Measurements from ENCODE around the gene HBP1. TPM values are rescaled to one million over a fixed set of nuclear protein-coding genes. Genes with fewer than 3 reads are reported as not detected.
A peak's percentile ranks its signal among the peaks of the same experiment; 100 is the strongest.

Gene HBP1
- total and polyA plus RNA-seq, 2 of the 13 experiments (the other 11 are each of a cell fraction or from before 2014, with no cell fraction given), result 22.9 to 44.1 TPM

DNA sequence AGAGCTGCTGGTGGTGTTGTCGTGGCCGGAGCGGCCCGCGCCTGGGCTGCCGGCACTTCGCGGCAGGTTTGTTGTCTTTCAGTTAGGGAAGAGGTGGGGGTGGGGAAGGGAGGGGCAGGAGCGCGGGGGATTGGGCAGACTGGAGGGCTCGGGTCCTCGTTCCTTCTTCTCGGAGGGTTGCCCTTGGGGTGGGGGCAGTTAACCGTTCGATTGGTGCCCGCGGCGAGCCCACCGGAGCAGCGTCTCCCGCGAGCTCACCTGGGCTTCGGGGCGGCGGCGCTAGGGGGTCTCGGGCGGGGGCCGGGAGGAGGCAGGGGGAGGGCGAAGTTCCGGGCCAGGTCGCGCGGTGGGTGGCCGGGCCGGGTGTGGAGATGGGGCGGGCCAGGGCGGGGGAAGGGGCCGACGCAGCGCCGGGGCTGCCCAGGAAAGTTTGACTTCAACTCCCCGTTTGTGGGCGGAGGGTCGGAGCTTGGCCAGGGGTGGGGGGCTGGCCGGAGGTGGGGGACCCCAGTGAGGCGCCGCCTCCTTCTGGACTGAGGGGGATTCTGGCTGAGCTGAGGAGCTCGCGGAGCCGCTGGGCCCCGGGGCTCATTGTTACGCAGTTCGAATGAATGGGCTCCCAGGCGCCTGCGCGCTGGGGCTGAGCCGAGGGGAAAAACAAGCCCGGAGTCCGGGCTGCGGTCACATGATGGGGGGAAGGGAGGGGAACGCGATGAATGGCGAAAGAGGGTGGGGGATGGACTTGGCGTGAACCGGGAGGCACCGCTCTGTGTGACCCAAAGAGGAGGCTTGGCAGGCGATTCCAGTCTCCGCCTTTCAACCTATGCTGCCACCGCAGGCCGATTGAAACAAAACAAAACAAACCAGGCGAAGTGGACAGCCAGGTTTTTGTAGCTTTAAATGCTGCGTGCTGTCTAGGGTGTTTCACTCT lies 582 bp downstream of the HBP1 start (continued):
- TF ChIP-seq, protein P1, sequence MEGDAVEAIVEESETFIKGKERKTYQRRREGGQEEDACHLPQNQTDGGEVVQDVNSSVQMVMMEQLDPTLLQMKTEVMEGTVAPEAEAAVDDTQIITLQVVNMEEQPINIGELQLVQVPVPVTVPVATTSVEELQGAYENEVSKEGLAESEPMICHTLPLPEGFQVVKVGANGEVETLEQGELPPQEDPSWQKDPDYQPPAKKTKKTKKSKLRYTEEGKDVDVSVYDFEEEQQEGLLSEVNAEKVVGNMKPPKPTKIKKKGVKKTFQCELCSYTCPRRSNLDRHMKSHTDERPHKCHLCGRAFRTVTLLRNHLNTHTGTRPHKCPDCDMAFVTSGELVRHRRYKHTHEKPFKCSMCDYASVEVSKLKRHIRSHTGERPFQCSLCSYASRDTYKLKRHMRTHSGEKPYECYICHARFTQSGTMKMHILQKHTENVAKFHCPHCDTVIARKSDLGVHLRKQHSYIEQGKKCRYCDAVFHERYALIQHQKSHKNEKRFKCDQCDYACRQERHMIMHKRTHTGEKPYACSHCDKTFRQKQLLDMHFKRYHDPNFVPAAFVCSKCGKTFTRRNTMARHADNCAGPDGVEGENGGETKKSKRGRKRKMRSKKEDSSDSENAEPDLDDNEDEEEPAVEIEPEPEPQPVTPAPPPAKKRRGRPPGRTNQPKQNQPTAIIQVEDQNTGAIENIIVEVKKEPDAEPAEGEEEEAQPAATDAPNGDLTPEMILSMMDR (CRISPR knock-in tag; IDR thresholded peaks at IDR 0.05), result peak; percentile 42
- TF ChIP-seq TARDBP (CRISPR knock-in tag; IDR thresholded peaks at IDR 0.05) (peak; percentile 77; the same call in 1 of the 2 replicates), TGIF2 (CRISPR knock-in tag; IDR thresholded peaks at IDR 0.05) (peak; percentile 83; the same call in 1 of the 2 replicates), ZNF792 (CRISPR knock-in tag; IDR thresholded peaks at IDR 0.05) (peak; percentile 86), ZNF331 (CRISPR knock-in tag; IDR thresholded peaks at IDR 0.05) (peak; percentile 91), MXD4 (CRISPR knock-in tag; IDR thresholded peaks at IDR 0.05) (peak; percentile 75), TAF1 (CRISPR knock-in tag; IDR thresholded peaks at IDR 0.05) (peak; percentile 33), YEATS4 (CRISPR knock-in tag; IDR thresholded peaks at IDR 0.05; ENCODE audit: borderline replicate concordance) (peak; percentile 74; the same call in 1 of the 2 replicates), ZNF501 (CRISPR knock-in tag; IDR thresholded peaks at IDR 0.05) (peak; percentile 42; the same call in 1 of the 2 replicates), MTA1 (CRISPR knock-in tag; IDR thresholded peaks at IDR 0.05; ENCODE audit: borderline replicate concordance) (0 out of 2 replicates have a peak, but pooled peaks have one; percentile 14), ZKSCAN8 (CRISPR knock-in tag; IDR thresholded peaks at IDR 0.05; ENCODE audit: borderline replicate concordance) (peak; percentile 53; the same call in 1 of the 2 replicates)
- TF ChIP-seq, protein P2, sequence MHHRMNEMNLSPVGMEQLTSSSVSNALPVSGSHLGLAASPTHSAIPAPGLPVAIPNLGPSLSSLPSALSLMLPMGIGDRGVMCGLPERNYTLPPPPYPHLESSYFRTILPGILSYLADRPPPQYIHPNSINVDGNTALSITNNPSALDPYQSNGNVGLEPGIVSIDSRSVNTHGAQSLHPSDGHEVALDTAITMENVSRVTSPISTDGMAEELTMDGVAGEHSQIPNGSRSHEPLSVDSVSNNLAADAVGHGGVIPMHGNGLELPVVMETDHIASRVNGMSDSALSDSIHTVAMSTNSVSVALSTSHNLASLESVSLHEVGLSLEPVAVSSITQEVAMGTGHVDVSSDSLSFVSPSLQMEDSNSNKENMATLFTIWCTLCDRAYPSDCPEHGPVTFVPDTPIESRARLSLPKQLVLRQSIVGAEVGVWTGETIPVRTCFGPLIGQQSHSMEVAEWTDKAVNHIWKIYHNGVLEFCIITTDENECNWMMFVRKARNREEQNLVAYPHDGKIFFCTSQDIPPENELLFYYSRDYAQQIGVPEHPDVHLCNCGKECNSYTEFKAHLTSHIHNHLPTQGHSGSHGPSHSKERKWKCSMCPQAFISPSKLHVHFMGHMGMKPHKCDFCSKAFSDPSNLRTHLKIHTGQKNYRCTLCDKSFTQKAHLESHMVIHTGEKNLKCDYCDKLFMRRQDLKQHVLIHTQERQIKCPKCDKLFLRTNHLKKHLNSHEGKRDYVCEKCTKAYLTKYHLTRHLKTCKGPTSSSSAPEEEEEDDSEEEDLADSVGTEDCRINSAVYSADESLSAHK (CRISPR knock-in tag; IDR thresholded peaks at IDR 0.05; ENCODE audit: borderline replicate concordance), result no peak
- TF ChIP-seq, protein P3, sequence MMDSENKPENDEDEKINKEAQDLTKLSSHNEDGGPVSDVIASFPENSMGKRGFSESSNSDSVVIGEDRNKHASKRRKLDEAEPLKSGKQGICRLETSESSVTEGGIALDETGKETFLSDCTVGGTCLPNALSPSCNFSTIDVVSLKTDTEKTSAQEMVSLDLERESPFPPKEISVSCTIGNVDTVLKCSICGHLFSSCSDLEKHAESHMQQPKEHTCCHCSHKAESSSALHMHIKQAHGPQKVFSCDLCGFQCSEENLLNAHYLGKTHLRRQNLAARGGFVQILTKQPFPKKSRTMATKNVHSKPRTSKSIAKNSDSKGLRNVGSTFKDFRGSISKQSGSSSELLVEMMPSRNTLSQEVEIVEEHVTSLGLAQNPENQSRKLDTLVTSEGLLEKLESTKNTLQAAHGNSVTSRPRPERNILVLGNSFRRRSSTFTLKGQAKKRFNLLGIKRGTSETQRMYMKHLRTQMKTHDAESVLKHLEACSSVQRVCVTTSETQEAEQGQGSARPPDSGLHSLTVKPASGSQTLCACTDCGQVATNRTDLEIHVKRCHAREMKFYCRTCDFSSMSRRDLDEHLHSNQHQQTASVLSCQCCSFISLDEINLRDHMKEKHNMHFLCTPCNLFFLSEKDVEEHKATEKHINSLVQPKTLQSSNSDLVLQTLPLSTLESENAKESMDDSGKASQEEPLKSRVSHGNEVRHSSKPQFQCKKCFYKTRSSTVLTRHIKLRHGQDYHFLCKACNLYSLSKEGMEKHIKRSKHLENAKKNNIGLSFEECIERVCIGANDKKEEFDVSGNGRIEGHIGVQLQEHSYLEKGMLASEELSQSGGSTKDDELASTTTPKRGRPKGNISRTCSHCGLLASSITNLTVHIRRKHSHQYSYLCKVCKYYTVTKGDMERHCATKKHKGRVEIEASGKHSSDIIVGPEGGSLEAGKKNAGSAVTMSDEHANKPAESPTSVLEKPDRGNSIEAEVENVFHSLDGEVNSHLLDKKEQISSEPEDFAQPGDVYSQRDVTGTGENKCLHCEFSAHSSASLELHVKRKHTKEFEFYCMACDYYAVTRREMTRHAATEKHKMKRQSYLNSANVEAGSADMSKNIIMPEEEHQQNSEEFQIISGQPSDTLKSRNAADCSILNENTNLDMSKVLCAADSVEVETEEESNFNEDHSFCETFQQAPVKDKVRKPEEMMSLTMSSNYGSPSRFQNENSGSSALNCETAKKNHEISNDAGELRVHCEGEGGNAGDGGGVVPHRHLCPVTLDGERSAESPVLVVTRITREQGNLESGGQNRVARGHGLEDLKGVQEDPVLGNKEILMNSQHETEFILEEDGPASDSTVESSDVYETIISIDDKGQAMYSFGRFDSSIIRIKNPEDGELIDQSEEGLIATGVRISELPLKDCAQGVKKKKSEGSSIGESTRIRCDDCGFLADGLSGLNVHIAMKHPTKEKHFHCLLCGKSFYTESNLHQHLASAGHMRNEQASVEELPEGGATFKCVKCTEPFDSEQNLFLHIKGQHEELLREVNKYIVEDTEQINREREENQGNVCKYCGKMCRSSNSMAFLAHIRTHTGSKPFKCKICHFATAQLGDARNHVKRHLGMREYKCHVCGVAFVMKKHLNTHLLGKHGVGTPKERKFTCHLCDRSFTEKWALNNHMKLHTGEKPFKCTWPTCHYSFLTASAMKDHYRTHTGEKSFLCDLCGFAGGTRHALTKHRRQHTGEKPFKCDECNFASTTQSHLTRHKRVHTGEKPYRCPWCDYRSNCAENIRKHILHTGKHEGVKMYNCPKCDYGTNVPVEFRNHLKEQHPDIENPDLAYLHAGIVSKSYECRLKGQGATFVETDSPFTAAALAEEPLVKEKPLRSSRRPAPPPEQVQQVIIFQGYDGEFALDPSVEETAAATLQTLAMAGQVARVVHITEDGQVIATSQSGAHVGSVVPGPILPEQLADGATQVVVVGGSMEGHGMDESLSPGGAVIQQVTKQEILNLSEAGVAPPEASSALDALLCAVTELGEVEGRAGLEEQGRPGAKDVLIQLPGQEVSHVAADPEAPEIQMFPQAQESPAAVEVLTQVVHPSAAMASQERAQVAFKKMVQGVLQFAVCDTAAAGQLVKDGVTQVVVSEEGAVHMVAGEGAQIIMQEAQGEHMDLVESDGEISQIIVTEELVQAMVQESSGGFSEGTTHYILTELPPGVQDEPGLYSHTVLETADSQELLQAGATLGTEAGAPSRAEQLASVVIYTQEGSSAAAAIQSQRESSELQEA (CRISPR knock-in tag; IDR thresholded peaks at IDR 0.05; ENCODE audit: not compliant biosample characterization), result peak; percentile 36

All from HepG2 (cell line).